Mucosa of stomach (tissue), 1 donor: ENCODE data around the gene CCNY.
"Not testable (repeated sequence)": the region's sequence is repeated elsewhere in the genome, so short reads cannot be mapped to it uniquely, and the experiment has no call there.

Experiments used
- H3K27me3 ChIP-seq: one replicate; pipeline ENCODE4 v1.7.0; 2013; ENCODE audit warnings: mild to moderate bottlenecking, low read length; ENCODE audit not compliant: control insufficient read depth, insufficient read depth
- H3K36me3 ChIP-seq: one replicate; pipeline ENCODE4 v1.7.0; 2013; ENCODE audit warnings: low read length; ENCODE audit not compliant: control insufficient read depth, insufficient read depth
- H3K4me1 ChIP-seq: one replicate; pipeline ENCODE4 v1.7.0; 2013; ENCODE audit warnings: mild to moderate bottlenecking, low read length; ENCODE audit not compliant: control insufficient read depth, insufficient read depth
- H3K4me3 ChIP-seq: one replicate; pipeline ENCODE4 v1.7.0; 2013; ENCODE audit warnings: low read length
- H3K9ac ChIP-seq: one replicate; pipeline ENCODE4 v1.7.0; 2013; ENCODE audit warnings: mild to moderate bottlenecking, low read length, moderate library complexity
- H3K9me3 ChIP-seq: one replicate; pipeline ENCODE4 v1.7.0; 2013; ENCODE audit warnings: mild to moderate bottlenecking, low read length, moderate library complexity; ENCODE audit not compliant: control insufficient read depth
- donor health status: Pancreatic carcinoma.

Gene CCNY

GRCh38 chr10:35418580-35418979 is 82.3 kb downstream of the CCNY start:
- not testable (repeated sequence) for H3K9me3 ChIP-seq, H3K9ac ChIP-seq, H3K27me3 ChIP-seq, H3K36me3 ChIP-seq, H3K4me3 ChIP-seq
- peaks cover 24% of the 10 kb centered on the region for H3K4me1 ChIP-seq

GRCh38 chr10:35420044-35420443 is 83.7 kb downstream of the CCNY start:
- H3K9me3 ChIP-seq, result no peaks in the 10 kb centered on the region
- H3K27me3 ChIP-seq, result no peaks in the 10 kb centered on the region
- no peaks in the 10 kb centered on the region for H3K36me3 ChIP-seq
- no peak overlapping the region for H3K4me3 ChIP-seq
- peaks cover 28% of the 10 kb centered on the region for H3K4me1 ChIP-seq
- no peak overlapping the region for H3K9ac ChIP-seq

GRCh38 chr10:35420827-35421552 is 84.7 kb downstream of the CCNY start:
- no peaks in the 10 kb centered on the region for H3K27me3 ChIP-seq
- H3K36me3 ChIP-seq, result no peaks in the 10 kb centered on the region
- peaks cover 30% of the 10 kb centered on the region for H3K4me1 ChIP-seq
- no peaks in the 10 kb centered on the region for H3K9me3 ChIP-seq
- H3K9ac ChIP-seq, result no peak overlapping the region
- H3K4me3 ChIP-seq, result no peak overlapping the region

- Histone ChIP-seq H3K27me3 (no peaks in the 10 kb centered on the region), H3K9ac (no peak overlapping the region), H3K4me3 (no peak overlapping the region), H3K9me3 (no peaks in the 10 kb centered on the region), H3K4me1 (peaks cover 30% of the 10 kb centered on the region), H3K36me3 (no peaks in the 10 kb centered on the region)
Observed at GRCh38 chr10:35421553-35422178, 85.4 kb downstream of the CCNY start.

GRCh38 chr10:35422228-35422627 is 85.9 kb downstream of the CCNY start:
- Histone ChIP-seq H3K27me3 (no peaks in the 10 kb centered on the region), H3K36me3 (no peaks in the 10 kb centered on the region), H3K9ac (no peak overlapping the region), H3K4me3 (no peak overlapping the region), H3K9me3 (no peaks in the 10 kb centered on the region), H3K4me1 (peaks cover 30% of the 10 kb centered on the region)

GRCh38 chr10:35423505-35424306 is 87.4 kb downstream of the CCNY start:
- no peak overlapping the region for H3K4me3 ChIP-seq
- H3K4me1 ChIP-seq, result peaks cover 30% of the 10 kb centered on the region
- no peaks in the 10 kb centered on the region for H3K9me3 ChIP-seq
- H3K27me3 ChIP-seq, result no peaks in the 10 kb centered on the region
- no peak overlapping the region for H3K9ac ChIP-seq
- H3K36me3 ChIP-seq, result no peaks in the 10 kb centered on the region

- Histone ChIP-seq H3K36me3 (no peaks in the 10 kb centered on the region), H3K4me3 (no peak overlapping the region), H3K9ac (no peak overlapping the region), H3K9me3 (no peaks in the 10 kb centered on the region), H3K4me1 (peaks cover 30% of the 10 kb centered on the region), H3K27me3 (no peaks in the 10 kb centered on the region)
Observed at GRCh38 chr10:35424680-35425285, 88.5 kb downstream of the CCNY start.

- no peaks in the 10 kb centered on the region for H3K9me3 ChIP-seq
- no peaks in the 10 kb centered on the region for H3K36me3 ChIP-seq
- H3K4me3 ChIP-seq, result no peak overlapping the region
- peaks cover 25% of the 10 kb centered on the region for H3K4me1 ChIP-seq
- no peaks in the 10 kb centered on the region for H3K27me3 ChIP-seq
- H3K9ac ChIP-seq, result no peak overlapping the region
Observed at GRCh38 chr10:35425595-35425994, 89.3 kb downstream of the CCNY start.

- Histone ChIP-seq H3K4me3 (no peak overlapping the region), H3K4me1 (peaks cover 14% of the 10 kb centered on the region), H3K36me3 (no peaks in the 10 kb centered on the region), H3K9ac (no peak overlapping the region), H3K27me3 (no peaks in the 10 kb centered on the region), H3K9me3 (no peaks in the 10 kb centered on the region)
Observed at GRCh38 chr10:35426657-35427056, 90.3 kb downstream of the CCNY start.

- Histone ChIP-seq H3K4me1 (peaks cover 8% of the 10 kb centered on the region), H3K36me3 (no peaks in the 10 kb centered on the region), H3K9ac (no peak overlapping the region), H3K9me3 (no peaks in the 10 kb centered on the region), H3K4me3 (no peak overlapping the region), H3K27me3 (no peaks in the 10 kb centered on the region)
Observed at GRCh38 chr10:35427543-35427942, 91.2 kb downstream of the CCNY start.

GRCh38 chr10:35428521-35428920 is 92.2 kb downstream of the CCNY start:
- no peaks in the 10 kb centered on the region for H3K9me3 ChIP-seq
- no peaks in the 10 kb centered on the region for H3K27me3 ChIP-seq
- H3K36me3 ChIP-seq, result no peaks in the 10 kb centered on the region
- no peak overlapping the region for H3K4me3 ChIP-seq
- no peak overlapping the region for H3K9ac ChIP-seq
- peaks cover 7% of the 10 kb centered on the region for H3K4me1 ChIP-seq
